ENCODE measurements around the gene KIAA1755.

The KIAA1755 gene

GRCh38 chr20:38175304-38176180 lies 85.0 kb downstream of the KIAA1755 start:
- Mint-ChIP-seq H3K27me3 (ENCODE audit: low read depth) (peaks cover 23% of the 10 kb centered on the region), H3K4me1 (ENCODE audit: low read depth) (no peaks in the 10 kb centered on the region), H3K9me3 (no peaks in the 10 kb centered on the region), H3K4me3 (no peak overlapping the region), H3K27ac (no peak overlapping the region), H3K36me3 (ENCODE audit: low read depth) (no peaks in the 10 kb centered on the region)

GRCh38 chr20:38173237-38174156 lies 87.0 kb downstream of the KIAA1755 start:
- Mint-ChIP-seq H3K4me1 (ENCODE audit: low read depth) (peaks cover 13% of the 10 kb centered on the region), H3K4me3 (no peak overlapping the region), H3K9me3 (no peaks in the 10 kb centered on the region), H3K27ac (no peak overlapping the region), H3K27me3 (ENCODE audit: low read depth) (peaks cover 18% of the 10 kb centered on the region), H3K36me3 (ENCODE audit: low read depth) (no peaks in the 10 kb centered on the region)

- Mint-ChIP-seq H3K4me1 (ENCODE audit: low read depth) (peaks cover 22% of the 10 kb centered on the region), H3K9me3 (no peaks in the 10 kb centered on the region), H3K27me3 (ENCODE audit: low read depth) (peaks cover 13% of the 10 kb centered on the region), H3K4me3 (no peak overlapping the region), H3K27ac (no peak overlapping the region), H3K36me3 (ENCODE audit: low read depth) (no peaks in the 10 kb centered on the region)
Measured at GRCh38 chr20:38172408-38172807, 88.1 kb downstream of the KIAA1755 start.

- Mint-ChIP-seq H3K27ac (no peak overlapping the region), H3K4me3 (no peak overlapping the region), H3K4me1 (ENCODE audit: low read depth) (peaks cover 22% of the 10 kb centered on the region), H3K27me3 (ENCODE audit: low read depth) (peaks cover 13% of the 10 kb centered on the region), H3K36me3 (ENCODE audit: low read depth) (no peaks in the 10 kb centered on the region), H3K9me3 (no peaks in the 10 kb centered on the region)
Measured at GRCh38 chr20:38171675-38172043, 88.9 kb downstream of the KIAA1755 start.

- peaks cover 13% of the 10 kb centered on the region for H3K27me3 Mint-ChIP-seq (ENCODE audit: low read depth)
Measured at GRCh38 chr20:38170826-38171674, 89.5 kb downstream of the KIAA1755 start.

GRCh38 chr20:38170219-38170825 lies 90.2 kb downstream of the KIAA1755 start:
- Mint-ChIP-seq H3K4me1 (ENCODE audit: low read depth) (peaks cover 30% of the 10 kb centered on the region), H3K27ac (peak overlapping the region; percentile 52), H3K36me3 (ENCODE audit: low read depth) (no peaks in the 10 kb centered on the region), H3K9me3 (no peaks in the 10 kb centered on the region), H3K4me3 (no peak overlapping the region), H3K27me3 (ENCODE audit: low read depth) (peaks cover 18% of the 10 kb centered on the region)

More at GRCh38 chr20:38170826-38171674, 89.5 kb downstream of the KIAA1755 start:
- H3K4me1 Mint-ChIP-seq (ENCODE audit: low read depth), result peaks cover 23% of the 10 kb centered on the region
- no peaks in the 10 kb centered on the region for H3K36me3 Mint-ChIP-seq (ENCODE audit: low read depth)
- H3K4me3 Mint-ChIP-seq, result no peak overlapping the region
- H3K27ac Mint-ChIP-seq, result no peak overlapping the region
- H3K9me3 Mint-ChIP-seq, result no peaks in the 10 kb centered on the region

- Mint-ChIP-seq H3K27ac (peak overlapping the region; percentile 52), H3K4me3 (no peak overlapping the region), H3K9me3 (no peaks in the 10 kb centered on the region), H3K27me3 (ENCODE audit: low read depth) (peaks cover 19% of the 10 kb centered on the region), H3K4me1 (ENCODE audit: low read depth) (peaks cover 30% of the 10 kb centered on the region), H3K36me3 (ENCODE audit: low read depth) (no peaks in the 10 kb centered on the region)
Measured at GRCh38 chr20:38169636-38170193, 90.8 kb downstream of the KIAA1755 start.

- no peaks in the 10 kb centered on the region for H3K9me3 Mint-ChIP-seq
- no peaks in the 10 kb centered on the region for H3K36me3 Mint-ChIP-seq (ENCODE audit: low read depth)
- no peak overlapping the region for H3K4me3 Mint-ChIP-seq
- peaks cover 30% of the 10 kb centered on the region for H3K4me1 Mint-ChIP-seq (ENCODE audit: low read depth)
- peaks cover 19% of the 10 kb centered on the region for H3K27me3 Mint-ChIP-seq (ENCODE audit: low read depth)
- H3K27ac Mint-ChIP-seq, result peak overlapping the region; percentile 41
Measured at GRCh38 chr20:38168791-38169589, 91.5 kb downstream of the KIAA1755 start.

- peaks cover 19% of the 10 kb centered on the region for H3K27me3 Mint-ChIP-seq (ENCODE audit: low read depth)
- no peaks in the 10 kb centered on the region for H3K36me3 Mint-ChIP-seq (ENCODE audit: low read depth)
- H3K4me1 Mint-ChIP-seq (ENCODE audit: low read depth), result peaks cover 30% of the 10 kb centered on the region
- no peak overlapping the region for H3K27ac Mint-ChIP-seq
- H3K9me3 Mint-ChIP-seq, result no peaks in the 10 kb centered on the region
- no peak overlapping the region for H3K4me3 Mint-ChIP-seq
Measured at GRCh38 chr20:38167851-38168760, 92.4 kb downstream of the KIAA1755 start.

GRCh38 chr20:38167328-38167850 lies 93.1 kb downstream of the KIAA1755 start:
- H3K27me3 Mint-ChIP-seq (ENCODE audit: low read depth), result peaks cover 22% of the 10 kb centered on the region

GRCh38 chr20:38166703-38167233 lies 93.8 kb downstream of the KIAA1755 start:
- Mint-ChIP-seq H3K36me3 (ENCODE audit: low read depth) (no peaks in the 10 kb centered on the region), H3K27ac (no peak overlapping the region), H3K9me3 (no peaks in the 10 kb centered on the region), H3K4me3 (no peak overlapping the region), H3K27me3 (ENCODE audit: low read depth) (peaks cover 23% of the 10 kb centered on the region), H3K4me1 (ENCODE audit: low read depth) (peaks cover 30% of the 10 kb centered on the region)

More at GRCh38 chr20:38167328-38167850, 93.1 kb downstream of the KIAA1755 start:
- Mint-ChIP-seq H3K9me3 (no peaks in the 10 kb centered on the region), H3K4me3 (no peak overlapping the region), H3K4me1 (ENCODE audit: low read depth) (peaks cover 30% of the 10 kb centered on the region), H3K27ac (no peak overlapping the region), H3K36me3 (ENCODE audit: low read depth) (no peaks in the 10 kb centered on the region)

Measured in T-helper 1 cell treated with Interleukin-12 subunit alpha and Interleukin-12 subunit beta and Interleukin-4 antibody, amounts not matched to agents 30 μg/mL and 1 μg/mL, for 36 hours (primary cell).